Stimulated activated CD4-positive, alpha-beta T cell treated with anti-CD3 and anti-CD28 coated beads, Interleukin-4, amount 100 ng/mL, for 24 hours (primary cell): ENCODE data around the gene PRC1.

ENCODE experiments used
- DNase-seq: peaks from one replicate; pipeline ENCODE4 v3.0.0-alpha.2; 2020

Gene PRC1

GRCh38 chr15:90989040-90989768 is 5.1 kb downstream of the PRC1 start:
- no peak for DNase-seq

GRCh38 chr15:90988296-90988695 is 6.0 kb downstream of the PRC1 start:
- no peak for DNase-seq

- no peak for DNase-seq
These were observed 6.7 kb downstream of the PRC1 start for GRCh38 chr15:90987561-90988141.

- DNase-seq = no peak
These were observed 7.4 kb downstream of the PRC1 start for GRCh38 chr15:90986790-90987507.

GRCh38 chr15:90982135-90982534 is 12.2 kb downstream of the PRC1 start:
- no peak for DNase-seq

- DNase-seq = no peak
These were observed 12.7 kb downstream of the PRC1 start for GRCh38 chr15:90981681-90982080.

- no peak for DNase-seq
These were observed 14.8 kb downstream of the PRC1 start for GRCh38 chr15:90979582-90979981.

- no peak for DNase-seq
These were observed 20.1 kb downstream of the PRC1 start for GRCh38 chr15:90974216-90974615.

GRCh38 chr15:90972133-90972532 is 22.2 kb downstream of the PRC1 start:
- no peak for DNase-seq

GRCh38 chr15:90970274-90970673 is 24.1 kb downstream of the PRC1 start:
- DNase-seq = no peak

GRCh38 chr15:90968434-90968833 is 25.9 kb downstream of the PRC1 start:
- no peak for DNase-seq

- DNase-seq = no peak
These were observed 27.1 kb downstream of the PRC1 start for GRCh38 chr15:90967206-90967605.

GRCh38 chr15:90966262-90966661 is 28.1 kb downstream of the PRC1 start:
- DNase-seq = no peak

GRCh38 chr15:90962021-90962420 is 32.3 kb downstream of the PRC1 start:
- no peak for DNase-seq

GRCh38 chr15:90960298-90961091 is 33.8 kb downstream of the PRC1 start:
- DNase-seq = no peak

- no peak for DNase-seq
These were observed 34.4 kb downstream of the PRC1 start for GRCh38 chr15:90959894-90960293.

- no peak for DNase-seq
These were observed 35.2 kb downstream of the PRC1 start for GRCh38 chr15:90959028-90959595.

GRCh38 chr15:90957791-90958190 is 36.5 kb downstream of the PRC1 start:
- DNase-seq = no peak

GRCh38 chr15:90957031-90957790 is 37.1 kb downstream of the PRC1 start:
- no peak for DNase-seq

- peak; percentile 62 for DNase-seq
These were observed 37.9 kb downstream of the PRC1 start for GRCh38 chr15:90956274-90957030.

- DNase-seq = no peak
These were observed 38.6 kb downstream of the PRC1 start for GRCh38 chr15:90955624-90956273.
